ENCODE measurements around the gene ARR3.
"Not testable (repeated sequence)": the region's sequence is repeated elsewhere in the genome, so short reads cannot be mapped to it uniquely, and the experiment has no call there.

Gene ARR3

DNA sequence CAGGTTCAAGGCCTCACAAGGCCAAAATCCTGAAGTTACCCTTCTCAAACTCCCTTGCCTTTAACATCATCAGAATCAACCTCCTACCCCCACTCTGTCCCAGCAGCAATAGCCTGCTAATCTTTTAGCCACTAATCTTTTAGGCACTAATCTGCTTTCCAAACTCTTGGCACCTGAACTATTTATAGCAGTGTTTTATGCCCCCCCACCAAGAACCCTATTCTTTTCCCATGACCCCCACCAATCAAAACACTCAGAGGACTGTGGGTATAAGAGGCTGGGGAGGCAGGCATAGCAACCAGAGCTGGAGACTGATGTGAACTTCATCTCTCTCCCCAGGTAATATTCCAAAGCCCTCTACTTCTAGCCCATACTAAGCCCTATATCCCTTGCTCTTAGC, at the start of gene ARR3:
Gene ARR3, plus strand, starts transcription at position 301 of the 400 bp plus-strand sequence. CDS start 1,052 bp downstream, outside the sequence.
- no peak for DNase-seq

DNA sequence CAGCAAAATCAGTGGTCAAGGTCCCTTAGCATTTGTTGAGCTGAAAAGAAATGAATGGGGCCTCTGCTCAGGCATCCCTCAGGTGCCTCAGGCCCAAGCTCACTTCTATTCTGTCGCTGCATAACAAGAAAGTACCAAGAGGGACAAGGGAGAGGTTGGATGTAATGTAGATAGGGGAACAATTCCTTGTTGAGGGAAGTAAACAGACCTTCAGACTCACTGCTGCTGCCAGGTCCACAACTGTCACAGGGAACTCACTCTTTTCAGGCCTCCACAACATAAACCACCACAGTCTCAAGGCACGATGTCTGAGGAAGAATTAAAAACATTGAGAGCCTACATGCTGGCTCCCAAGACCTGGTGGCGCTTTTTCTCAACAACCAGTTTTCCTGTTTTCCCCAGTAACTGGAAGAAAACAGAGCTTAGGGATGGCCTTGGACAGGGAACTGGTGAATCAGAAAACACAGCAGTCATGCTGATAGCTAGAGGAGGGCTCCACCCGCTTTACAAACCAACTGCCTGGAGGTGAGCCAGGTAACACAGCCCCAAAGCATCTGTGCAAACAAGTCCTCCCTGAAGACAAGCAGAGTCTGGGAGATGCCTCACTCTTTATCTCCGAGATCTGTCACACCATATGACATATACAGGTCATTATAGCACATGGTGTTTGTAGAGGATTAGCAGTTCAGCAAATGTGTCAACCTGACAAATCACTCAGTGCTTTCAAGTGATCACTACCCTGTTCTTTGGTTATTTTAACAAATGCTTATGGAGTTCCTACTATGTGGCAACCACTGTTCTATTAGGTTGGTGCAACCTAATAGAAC, 48.0 kb upstream of the ARR3 start:
- no peak for DNase-seq

DNA sequence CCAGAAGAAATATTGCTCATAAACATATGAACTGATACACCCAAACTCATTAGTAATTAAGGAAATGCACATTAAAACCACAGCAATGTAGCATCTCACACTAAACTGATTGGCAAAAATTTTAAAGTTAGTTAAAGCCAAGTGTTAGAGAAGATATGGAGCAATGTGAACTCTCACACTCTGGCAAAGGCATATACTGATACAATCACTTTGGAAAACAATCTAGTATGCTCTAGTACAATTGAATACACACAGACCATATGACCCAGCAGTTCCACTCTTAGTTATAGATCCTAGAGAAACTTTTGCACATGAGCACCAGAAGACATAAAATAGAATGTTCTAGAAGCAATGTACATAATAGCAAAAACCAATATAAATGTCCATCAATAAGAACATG, 42.1 kb upstream of the ARR3 start:
- no peak for DNase-seq

DNA sequence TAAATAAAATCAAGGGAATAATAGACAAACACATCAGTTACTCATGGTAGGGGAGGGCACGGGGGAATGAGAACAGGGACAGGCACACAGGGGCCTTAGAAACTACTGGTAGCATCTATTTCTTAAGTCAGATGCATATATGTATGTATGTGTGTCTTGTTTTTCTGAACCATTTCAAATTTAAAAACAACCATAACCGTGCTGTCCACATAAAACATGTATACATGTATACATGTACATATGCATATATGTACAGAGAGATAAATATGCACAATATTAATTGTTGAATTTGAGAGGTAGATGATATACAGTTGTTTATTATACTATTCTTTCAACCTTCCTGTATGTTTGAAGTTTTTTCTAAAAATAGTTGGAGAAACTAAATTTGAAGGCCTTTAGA, 41.4 kb upstream of the ARR3 start:
- no peak for DNase-seq

DNA sequence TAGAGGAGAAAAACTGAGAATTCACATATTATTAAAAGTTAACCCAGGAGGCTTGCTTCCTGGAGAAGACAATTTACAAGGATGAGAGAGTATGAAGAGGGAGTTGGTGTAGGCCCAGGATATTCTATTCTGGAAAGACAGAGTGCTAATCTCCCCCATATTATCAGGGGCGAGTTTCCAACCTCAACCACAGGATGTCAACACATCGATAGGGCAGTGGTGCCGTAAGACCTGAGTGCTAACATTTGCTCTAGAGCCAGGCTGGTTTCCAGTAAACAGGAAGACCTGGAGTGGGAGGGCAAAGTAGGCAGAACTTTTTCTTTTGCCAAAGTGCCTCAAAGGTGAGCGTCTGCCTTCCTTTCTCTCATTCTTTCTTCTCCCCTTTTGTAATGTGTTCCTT, 36.5 kb upstream of the ARR3 start:
- no peak for DNase-seq

DNA sequence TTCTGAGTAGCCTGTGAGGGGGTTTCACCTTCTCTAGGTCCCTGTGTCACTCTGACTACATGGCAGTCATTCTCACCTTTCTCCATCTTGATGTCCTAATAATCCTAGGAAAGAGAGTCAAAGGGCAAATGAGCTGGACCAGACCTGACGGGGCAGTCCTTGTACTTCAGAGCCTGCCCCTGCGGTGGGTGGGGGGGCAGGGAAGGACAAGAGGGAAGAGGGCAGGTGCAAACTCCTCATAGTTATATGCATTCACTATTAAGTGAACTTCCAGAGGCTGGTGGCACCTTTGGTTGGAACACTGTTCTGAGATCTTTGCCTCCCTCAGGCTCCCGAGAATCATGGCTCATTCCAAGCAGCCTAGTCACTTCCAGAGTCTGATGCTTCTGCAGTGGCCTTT, 33.8 kb upstream of the ARR3 start, which contains the start of gene AWAT1:
Gene AWAT1, plus strand, starts transcription at position 301 of the 400 bp plus-strand sequence. Its CDS starts 41 bp downstream, at position 342.
- DNase-seq: no peak

DNA sequence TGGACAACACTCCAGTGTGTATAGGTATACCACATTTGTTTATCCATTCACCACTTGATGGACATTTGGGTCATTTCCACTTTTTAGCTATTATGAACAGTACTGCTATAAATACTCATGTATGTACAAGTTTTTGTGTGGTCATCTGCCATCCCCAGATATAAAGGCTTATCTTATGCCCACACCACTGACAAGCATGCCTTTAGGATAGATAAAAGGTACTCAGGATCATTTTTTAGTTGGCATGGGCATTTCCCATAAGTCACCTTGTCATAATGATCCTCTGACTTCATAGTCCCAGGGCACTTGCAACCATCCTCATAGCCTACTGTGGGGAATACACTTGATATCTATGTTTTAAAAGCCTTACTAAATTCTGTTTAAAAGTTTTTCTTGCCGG, 27.4 kb upstream of the ARR3 start:
- no peak for DNase-seq

DNA sequence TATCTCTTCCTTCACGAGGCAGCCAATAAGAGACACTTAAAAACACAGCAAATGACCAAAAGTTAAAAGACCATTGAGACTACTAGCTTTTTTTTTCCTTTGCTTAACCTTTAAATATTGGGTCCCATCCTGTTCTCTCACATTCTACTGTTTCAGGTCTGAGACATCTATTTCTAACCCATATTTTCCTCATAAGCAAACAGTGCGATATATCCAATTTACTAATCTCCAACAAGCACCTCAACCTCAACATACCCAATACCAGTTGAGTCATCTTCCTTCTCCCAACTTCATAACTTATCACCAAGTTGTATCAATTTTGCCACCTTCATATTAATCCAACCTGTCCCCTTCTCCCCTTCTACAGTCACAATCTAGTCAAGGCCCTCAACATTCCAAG, 26.6 kb upstream of the ARR3 start:
- no peak for DNase-seq

DNA sequence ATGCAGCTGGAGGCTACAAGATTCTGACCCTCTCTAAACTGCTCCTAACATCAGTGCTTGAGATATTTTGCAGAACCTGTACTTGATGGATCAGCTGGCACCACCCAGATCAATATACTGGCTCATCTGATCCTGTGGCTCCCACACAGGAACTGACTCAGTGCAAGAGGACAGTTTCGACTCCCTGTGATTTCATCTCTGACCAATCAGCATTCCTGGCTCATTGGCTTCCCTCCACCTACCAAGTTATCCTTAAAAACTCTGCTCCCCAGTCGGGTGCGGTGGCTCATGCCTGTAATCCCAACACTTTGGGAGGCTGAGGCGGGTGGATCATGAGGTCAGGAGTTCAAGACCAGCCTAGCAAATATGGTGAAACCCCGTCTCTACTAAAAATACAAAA, 24.5 kb upstream of the ARR3 start:
- DNase-seq: not testable (repeated sequence)

DNA sequence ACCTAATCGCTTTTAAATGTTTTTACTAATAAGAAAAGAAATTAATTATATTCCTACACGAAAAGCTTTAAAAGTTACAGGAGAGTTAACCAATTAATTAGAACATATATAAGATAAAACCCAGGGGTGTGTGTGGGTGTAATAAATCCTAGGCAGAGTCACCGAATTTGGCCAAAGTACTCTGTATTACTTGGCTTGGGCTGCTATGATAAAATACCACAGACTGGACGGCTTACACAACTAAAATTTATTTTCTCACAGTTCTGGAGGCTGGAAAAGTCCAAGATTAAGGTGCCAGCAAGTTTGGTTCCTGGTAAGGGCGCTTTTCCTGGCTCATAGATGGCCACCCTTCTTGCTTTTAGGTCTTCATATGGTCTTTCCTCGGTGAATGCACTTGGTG, 23.3 kb upstream of the ARR3 start:
- no peak for DNase-seq

DNA sequence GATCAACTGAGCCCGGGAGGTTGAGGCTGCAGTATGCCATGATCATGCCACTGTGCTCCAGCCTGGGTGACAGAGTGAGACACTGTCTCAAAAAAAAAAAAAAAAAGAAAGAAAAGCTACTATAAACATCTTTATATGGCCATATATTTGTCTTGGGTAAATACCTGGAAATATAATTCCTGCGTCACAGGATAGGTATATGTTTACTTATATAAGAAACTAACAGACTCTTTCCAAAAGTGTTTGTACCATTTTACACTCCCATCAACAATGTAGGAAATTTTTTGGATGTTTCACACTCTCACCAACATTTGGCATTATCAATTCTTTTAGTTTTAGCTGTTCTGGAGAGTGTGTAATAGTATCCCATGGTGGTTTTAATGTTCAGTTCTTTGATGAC, 20.9 kb upstream of the ARR3 start:
- no peak for DNase-seq

DNA sequence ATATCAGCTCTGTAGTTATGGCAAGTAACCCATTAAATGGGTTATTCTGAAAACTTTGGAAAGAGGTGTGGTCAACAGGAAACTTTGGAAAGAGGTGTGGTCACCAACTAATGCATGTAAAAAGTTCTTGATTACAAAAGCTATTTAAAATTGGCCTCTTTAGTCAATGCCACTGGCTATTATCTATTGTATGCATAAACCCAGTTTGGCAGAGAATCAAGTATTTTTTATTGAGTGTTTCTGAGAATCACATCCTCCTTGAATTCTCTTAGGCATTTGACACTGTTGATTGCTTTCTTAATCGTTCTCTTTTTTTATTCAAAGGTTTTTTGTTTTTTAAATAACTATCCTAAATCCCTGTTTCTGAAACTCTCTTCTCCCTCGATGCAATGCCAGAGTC, 15.6 kb upstream of the ARR3 start:
- DNase-seq: no peak

DNA sequence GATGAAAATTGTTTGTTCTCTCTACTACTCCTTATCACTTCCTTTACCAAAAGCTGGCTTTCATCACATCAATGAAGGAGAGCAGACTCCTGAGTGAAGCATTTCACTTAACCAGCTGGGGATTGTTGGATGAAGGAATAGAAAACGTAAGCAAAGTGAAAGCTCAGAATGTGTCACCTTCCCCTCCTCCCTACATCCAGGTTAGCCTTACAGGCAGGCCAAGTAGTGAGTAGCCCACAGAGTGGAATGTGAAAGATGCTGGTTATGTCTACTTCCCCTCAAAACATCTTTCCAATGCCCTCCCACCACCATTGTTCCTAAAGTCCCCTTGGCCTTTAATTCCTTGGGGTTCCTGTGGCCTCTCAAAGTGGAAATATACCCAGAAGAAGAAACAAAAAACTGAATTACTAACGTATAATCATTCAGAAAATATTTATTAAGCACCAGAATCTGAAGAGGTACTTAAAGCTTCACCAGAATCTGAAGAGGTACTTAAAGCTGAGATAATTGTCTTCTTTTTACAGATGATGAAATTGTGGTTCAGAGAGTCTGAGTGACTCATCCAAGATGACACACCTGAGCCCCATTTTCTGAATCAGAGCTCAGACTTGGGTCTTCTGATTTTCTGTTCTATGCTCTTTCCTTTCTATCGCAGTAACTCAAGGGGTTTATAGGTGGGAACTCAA, 14.6 kb upstream of the ARR3 start:
- no peak for DNase-seq

DNA sequence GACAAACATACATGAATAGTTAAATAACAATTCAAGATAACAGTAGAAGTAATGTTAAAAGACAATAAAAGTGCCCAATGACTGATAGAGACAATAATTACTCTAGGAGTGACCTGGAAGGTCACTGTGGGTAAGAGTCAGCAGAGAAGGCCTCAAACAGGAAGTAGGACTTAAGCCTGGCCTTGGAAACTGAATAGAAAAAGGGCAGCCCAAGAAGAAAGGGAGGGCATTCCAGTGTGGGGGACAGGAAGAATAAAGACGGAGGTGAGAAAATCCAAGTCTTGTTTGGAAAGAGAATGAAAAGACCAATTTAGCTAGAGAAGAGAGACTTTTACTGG, 14.1 kb upstream of the ARR3 start:
- no peak for DNase-seq

DNA sequence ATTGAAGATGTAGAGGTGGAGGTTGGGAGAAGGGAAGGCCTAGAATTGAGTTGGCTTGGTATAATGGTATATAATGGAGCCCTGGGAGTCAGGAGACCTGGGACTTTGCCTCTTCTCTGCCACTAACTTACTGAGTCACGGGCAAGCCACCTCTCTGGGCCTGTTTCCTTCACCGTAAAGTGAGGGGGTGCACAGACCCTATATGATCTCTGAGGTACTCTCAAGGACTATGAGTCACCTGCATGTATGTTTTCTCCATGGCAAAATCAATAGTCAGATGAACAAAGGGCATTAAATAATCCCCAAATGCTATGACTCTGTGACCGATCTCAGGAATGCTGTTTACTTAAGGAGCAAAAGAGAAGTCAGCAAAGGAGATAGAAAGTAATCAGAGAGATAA, 13.2 kb upstream of the ARR3 start:
- no peak for DNase-seq

DNA sequence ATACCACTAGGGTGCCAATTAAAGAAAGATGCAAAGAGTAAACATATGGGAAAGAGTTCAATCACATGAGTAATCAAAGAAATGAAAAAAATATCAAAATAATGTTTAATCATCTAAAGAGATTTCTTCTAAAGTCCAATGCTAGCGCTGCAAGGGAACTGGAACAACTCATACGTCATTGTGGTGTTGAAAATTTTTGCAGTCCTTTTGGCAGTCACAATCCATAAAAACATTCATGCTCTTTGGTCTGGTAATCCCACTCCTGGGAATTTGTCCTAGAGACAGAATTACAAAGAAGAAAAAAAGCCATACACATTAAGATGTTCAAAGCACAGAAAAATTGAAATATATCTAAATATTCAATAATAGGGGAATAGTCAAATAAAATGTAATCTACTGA, 12.7 kb upstream of the ARR3 start:
- DNase-seq: no peak

DNA sequence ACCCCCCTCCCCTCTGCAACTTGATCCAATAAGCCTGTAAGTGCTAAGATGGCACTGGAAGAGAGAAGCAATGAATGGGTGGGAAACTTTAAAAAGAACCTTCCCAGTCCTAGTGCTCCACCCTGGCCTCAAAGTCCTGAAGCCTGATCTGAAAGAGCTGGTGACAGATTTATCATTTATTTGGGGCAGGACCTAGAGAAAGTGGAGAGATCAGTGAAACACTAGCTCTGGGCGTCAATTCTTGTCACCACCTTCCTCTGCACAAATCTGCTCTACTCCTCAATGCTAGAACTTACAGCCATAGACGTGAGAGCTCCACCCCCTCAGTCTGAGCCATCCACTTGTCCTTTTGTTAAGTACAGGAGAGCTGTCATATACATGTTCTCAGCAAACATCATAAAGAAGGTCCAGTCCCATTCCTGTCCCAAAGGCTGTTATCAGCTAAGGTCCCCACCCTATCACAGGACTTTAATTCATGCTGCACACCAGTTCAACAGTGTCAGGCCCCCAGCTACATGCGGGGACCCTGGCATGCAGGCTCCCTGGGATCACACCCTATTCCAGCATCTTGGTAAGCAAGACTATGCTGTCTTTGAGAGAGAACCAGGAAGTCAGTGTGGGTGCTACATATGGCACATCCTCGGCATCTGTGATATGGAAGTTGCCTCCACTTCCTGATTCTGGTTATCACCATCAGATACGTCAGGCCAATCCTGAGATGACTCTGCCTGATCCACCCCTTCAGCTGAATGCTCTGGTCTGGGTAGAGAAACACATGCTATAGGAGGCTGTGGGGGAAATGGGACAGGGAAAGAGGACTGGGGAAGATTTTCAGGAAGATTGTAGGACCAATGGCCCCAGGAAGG, 10.5 kb upstream of the ARR3 start:
- no peak for DNase-seq

DNA sequence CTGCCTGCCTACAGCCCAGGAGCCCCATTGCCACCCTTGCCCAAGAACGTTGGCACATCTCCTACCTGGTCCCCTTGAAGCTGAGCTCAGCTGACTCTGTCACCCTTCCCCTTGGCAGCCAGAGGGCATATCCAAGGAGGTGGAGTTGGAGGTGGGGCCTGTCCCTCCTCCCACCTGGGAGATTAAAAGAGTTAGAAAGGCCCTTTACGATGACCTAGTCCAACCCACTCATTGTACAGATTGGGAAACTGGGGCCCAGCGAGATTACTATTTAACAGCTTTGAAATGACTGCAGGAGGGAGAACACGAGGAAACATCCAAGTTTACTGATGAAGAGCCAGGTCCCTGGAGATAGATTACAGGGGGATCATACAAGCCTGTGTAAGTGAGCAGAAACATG, 8.0 kb upstream of the ARR3 start, which contains the start of gene P2RY4:
Gene P2RY4, minus strand, starts transcription at position 101 of the 400 bp plus-strand sequence. CDS start 580 bp downstream, outside the sequence.
- DNase-seq: no peak

DNA sequence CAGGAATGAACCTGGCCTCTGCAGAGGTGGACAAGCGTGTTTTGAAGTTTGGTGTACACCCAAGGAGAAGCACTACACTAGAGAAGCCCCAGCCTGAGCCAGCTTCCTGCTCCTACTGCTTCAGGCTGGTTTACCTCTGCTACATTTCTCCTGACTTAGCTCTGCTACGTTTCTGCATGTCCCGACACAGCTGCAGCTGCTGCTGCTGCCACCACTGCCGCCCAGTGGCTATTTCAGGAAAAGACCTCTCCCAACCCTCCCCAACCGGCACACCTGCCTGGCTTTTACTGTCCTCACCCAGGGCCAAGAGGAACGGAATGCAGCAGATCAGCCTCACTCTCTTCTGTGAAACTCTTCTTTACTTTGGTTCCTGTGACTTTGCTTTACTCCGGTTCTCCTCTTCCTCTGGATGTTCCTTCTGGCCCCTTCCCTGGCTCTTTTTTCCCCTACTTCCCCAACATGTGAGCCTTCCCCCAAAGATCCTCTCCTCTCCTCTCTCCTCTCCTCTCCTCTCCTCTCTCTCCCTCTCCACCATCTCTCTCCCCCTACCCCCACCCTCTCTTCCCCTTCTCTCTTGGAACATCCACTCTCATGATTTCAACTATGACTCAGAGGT, 5.1 kb upstream of the ARR3 start:
- DNase-seq: peak; percentile 30

DNA sequence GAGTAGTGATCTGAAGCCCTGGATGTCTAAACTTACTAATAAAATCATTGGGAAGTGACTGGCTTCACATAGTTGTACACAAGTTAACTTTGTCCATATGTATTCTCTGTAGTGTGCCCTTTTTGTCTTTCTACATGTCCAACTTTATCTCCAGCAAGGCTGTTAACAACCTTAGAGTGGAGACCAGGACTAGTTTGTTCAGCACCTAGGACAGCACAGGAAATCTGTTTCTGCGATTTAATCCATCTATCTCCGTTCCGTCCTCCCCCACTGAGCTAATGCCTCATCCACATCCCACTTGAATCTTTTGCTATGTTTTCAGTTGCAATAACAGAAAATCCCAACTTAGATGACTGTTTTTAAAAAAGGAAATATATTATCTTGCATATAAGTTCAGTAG, 3.4 kb upstream of the ARR3 start:
- DNase-seq: no peak

DNA sequence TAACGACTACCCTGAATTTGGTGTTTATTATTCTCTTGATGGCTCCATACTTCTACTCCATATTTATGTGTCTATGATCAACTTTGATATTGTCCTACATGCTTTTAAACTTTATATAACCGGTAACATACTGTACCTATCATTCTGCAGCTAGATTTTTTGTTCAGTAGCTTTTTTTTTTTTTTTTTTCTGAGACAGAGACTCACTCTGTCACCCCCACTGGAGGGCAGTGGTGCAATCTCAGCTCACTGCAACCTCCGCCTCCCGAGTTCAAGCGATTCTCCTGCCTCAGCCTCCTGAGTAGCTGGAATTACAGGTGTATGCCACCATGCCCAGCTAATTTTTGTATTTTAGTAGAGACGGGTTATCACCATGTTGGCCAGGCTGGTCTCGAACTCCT, 5.9 kb downstream of the ARR3 start:
- DNase-seq: not testable (repeated sequence)

DNA sequence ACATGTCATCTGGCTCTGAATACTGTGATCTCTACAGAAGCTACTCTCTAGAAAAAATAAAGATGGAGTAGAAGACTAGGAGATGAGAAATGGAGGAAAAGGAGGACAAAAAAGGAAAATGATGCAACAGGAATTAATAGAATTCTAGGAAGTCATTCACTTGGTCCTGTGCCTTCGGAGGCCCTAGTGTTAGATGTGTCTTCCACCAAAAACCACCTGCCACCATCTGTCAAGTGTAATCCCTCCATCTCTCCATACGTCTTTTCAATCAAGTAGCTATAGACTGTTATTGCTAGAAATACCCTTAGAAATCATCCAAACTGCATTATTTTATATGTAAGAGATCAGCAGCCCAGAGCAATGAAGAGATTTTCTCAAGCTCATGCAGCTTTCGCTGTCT, 10.9 kb downstream of the ARR3 start:
- no peak for DNase-seq

DNA sequence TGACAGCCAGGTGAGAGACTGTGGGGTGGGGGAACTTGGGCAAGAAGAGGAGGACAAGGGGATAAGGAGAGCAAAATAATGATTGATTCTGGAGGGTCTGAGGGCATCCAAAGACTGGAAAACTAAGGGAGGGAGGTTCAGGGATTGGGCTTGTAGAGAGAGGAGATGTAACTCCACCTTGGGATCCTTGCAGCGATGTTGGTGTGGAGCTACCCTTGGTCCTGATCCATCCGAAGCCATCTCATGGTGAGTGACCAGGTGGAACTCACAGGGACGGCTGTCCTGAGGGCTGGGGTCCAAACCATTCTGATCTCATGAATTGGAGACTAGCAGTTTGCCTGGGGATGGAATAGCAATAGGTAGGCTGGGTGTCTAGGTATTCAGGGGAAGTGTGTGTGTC, 12.4 kb downstream of the ARR3 start:
- DNase-seq: no peak
